KMS-11 (cell line): Measurements from ENCODE around the gene PRDM16.

Experiments
- H2AFZ ChIP-seq: fragments of 200-600 bp; sonication (generic); 2 replicates; pipeline ENCODE4 v1.6.1; 2016; ENCODE audit warnings: antibody characterized with exemption, mixed run types, low read depth
- H3K27ac ChIP-seq: fragments of 200-600 bp; sonication (generic); 2 replicates; pipeline ENCODE4 v1.6.1; 2016; ENCODE audit warnings: mild to moderate bottlenecking, mixed run types
- H3K27me3 ChIP-seq: fragments of 200-600 bp; sonication (generic); 2 replicates; pipeline ENCODE4 v1.6.1; 2017; ENCODE audit warnings: mild to moderate bottlenecking, low read depth, mixed run types, moderate library complexity; ENCODE audit not compliant: insufficient read depth
- H3K36me3 ChIP-seq: fragments of 200-600 bp; sonication (generic); 2 replicates; pipeline ENCODE4 v1.6.1; 2017; ENCODE audit warnings: mild to moderate bottlenecking, mixed run types; ENCODE audit not compliant: insufficient read depth
- H3K4me1 ChIP-seq: fragments of 200-600 bp; sonication (generic); 2 replicates; pipeline ENCODE4 v1.6.1; 2016; ENCODE audit warnings: mild to moderate bottlenecking, low read depth, mixed run types; ENCODE audit not compliant: poor library complexity, severe bottlenecking
- H3K4me2 ChIP-seq: fragments of 200-600 bp; sonication (generic); 2 replicates; pipeline ENCODE4 v1.7.0; 2016; ENCODE audit warnings: mild to moderate bottlenecking, mixed run types
- H3K4me3 ChIP-seq: fragments of 200-600 bp; sonication (generic); IDR thresholded peaks from 2 replicates; pipeline ENCODE4 v1.6.1; 2017; ENCODE audit warnings: low read depth, low read length, mixed read lengths; ENCODE audit not compliant: insufficient read depth
- H3K79me2 ChIP-seq: fragments of 200-600 bp; sonication (generic); 2 replicates; pipeline ENCODE4 v1.6.1; 2016; ENCODE audit warnings: low read depth, mixed run types; ENCODE audit not compliant: insufficient read depth
- H3K9ac ChIP-seq: fragments of 200-600 bp; sonication (generic); 2 replicates; pipeline ENCODE4 v1.6.1; 2016; ENCODE audit warnings: mild to moderate bottlenecking, mixed run types
- H4K20me1 ChIP-seq: fragments of 200-600 bp; sonication (generic); 2 replicates; pipeline ENCODE4 v1.6.1; 2016; ENCODE audit warnings: mild to moderate bottlenecking, mixed run types; ENCODE audit not compliant: insufficient read depth
- CTCF ChIP-seq: fragments of 200-600 bp; sonication (generic); conservative IDR thresholded peaks from 2 replicates; pipeline ENCODE4 v1.6.1; 2017; ENCODE audit warnings: low read depth, mild to moderate bottlenecking, antibody characterized with exemption, low read length, moderate library complexity, mixed read lengths

Gene PRDM16

GRCh38 chr1:3319874-3320245 lies 250.9 kb downstream of the PRDM16 start:
- H3K9ac ChIP-seq, result no peak overlapping the region
- no peaks in the 10 kb centered on the region for H4K20me1 ChIP-seq
- H2AFZ ChIP-seq, result no peak overlapping the region
- TF ChIP-seq CTCF, result peak; percentile 68
- peaks cover 40% of the 10 kb centered on the region for H3K27me3 ChIP-seq
- no peak overlapping the region for H3K4me3 ChIP-seq
- no peak overlapping the region for H3K27ac ChIP-seq
- no peaks in the 10 kb centered on the region for H3K4me1 ChIP-seq
- no peak overlapping the region for H3K4me2 ChIP-seq
- no peaks in the 10 kb centered on the region for H3K79me2 ChIP-seq
- no peaks in the 10 kb centered on the region for H3K36me3 ChIP-seq

GRCh38 chr1:3320246-3321152 lies 251.5 kb downstream of the PRDM16 start:
- H3K9ac ChIP-seq, result no peak overlapping the region
- H3K27me3 ChIP-seq, result peaks cover 36% of the 10 kb centered on the region
- no peaks in the 10 kb centered on the region for H4K20me1 ChIP-seq
- no peak overlapping the region for H3K4me3 ChIP-seq
- TF ChIP-seq CTCF, result peak; percentile 32
- no peaks in the 10 kb centered on the region for H3K79me2 ChIP-seq
- no peak overlapping the region for H3K27ac ChIP-seq
- H3K4me1 ChIP-seq, result no peaks in the 10 kb centered on the region
- H2AFZ ChIP-seq, result no peak overlapping the region
- no peaks in the 10 kb centered on the region for H3K36me3 ChIP-seq
- H3K4me2 ChIP-seq, result no peak overlapping the region

- Histone ChIP-seq H3K4me2 (no peak overlapping the region), H3K4me3 (no peak overlapping the region), H3K9ac (no peak overlapping the region), H4K20me1 (no peaks in the 10 kb centered on the region), H3K27me3 (peaks cover 31% of the 10 kb centered on the region), H3K36me3 (no peaks in the 10 kb centered on the region), H2AFZ (no peak overlapping the region), H3K27ac (no peak overlapping the region), H3K4me1 (no peaks in the 10 kb centered on the region), H3K79me2 (no peaks in the 10 kb centered on the region)
- TF ChIP-seq CTCF, result no peak
Measured at GRCh38 chr1:3321559-3322449, 252.8 kb downstream of the PRDM16 start.

GRCh38 chr1:3322450-3323020 lies 253.5 kb downstream of the PRDM16 start:
- Histone ChIP-seq H2AFZ (no peak overlapping the region), H4K20me1 (no peaks in the 10 kb centered on the region), H3K36me3 (no peaks in the 10 kb centered on the region), H3K79me2 (no peaks in the 10 kb centered on the region), H3K9ac (no peak overlapping the region), H3K4me1 (no peaks in the 10 kb centered on the region), H3K4me3 (no peak overlapping the region), H3K4me2 (no peak overlapping the region), H3K27me3 (peaks cover 30% of the 10 kb centered on the region), H3K27ac (no peak overlapping the region)
- no peak for TF ChIP-seq CTCF
